AG10803 (cell line): ENCODE results near the gene ABCA2.

Experiments
- DNase-seq: peaks from one replicate; pipeline ENCODE4 v3.0.0; 2010; ENCODE audit warnings: low read depth
- H3K4me3 ChIP-seq: 2 replicates; pipeline ENCODE4 v1.5.1; 2011; ENCODE audit warnings: mild to moderate bottlenecking, low read length, control low read depth
- CTCF ChIP-seq: conservative IDR thresholded peaks from 2 replicates; pipeline ENCODE4 v1.5.1; 2011; ENCODE audit warnings: mild to moderate bottlenecking, low read length, control low read depth, inconsistent platforms

ABCA2 gene

GRCh38 chr9:136963341-136963740, 64.7 kb downstream of the ABCA2 start:
- H3K4me3 ChIP-seq = no peak overlapping the region
- no peak for DNase-seq
- TF ChIP-seq CTCF = no peak

- no peak for TF ChIP-seq CTCF
- no peak overlapping the region for H3K4me3 ChIP-seq
- no peak for DNase-seq
Observed at GRCh38 chr9:136962701-136963248, 65.3 kb downstream of the ABCA2 start.

- no peak for TF ChIP-seq CTCF
- H3K4me3 ChIP-seq = no peak overlapping the region
Observed at GRCh38 chr9:136962163-136962562, 65.9 kb downstream of the ABCA2 start.

GRCh38 chr9:136961279-136962065, 66.6 kb downstream of the ABCA2 start:
- TF ChIP-seq CTCF = no peak
- no peak for DNase-seq
- H3K4me3 ChIP-seq = no peak overlapping the region

More at GRCh38 chr9:136962163-136962562, 65.9 kb downstream of the ABCA2 start:
- DNase-seq = no peak

GRCh38 chr9:136960938-136961275, 67.1 kb downstream of the ABCA2 start:
- TF ChIP-seq CTCF = no peak
- DNase-seq = no peak
- H3K4me3 ChIP-seq = no peak overlapping the region

- no peak overlapping the region for H3K4me3 ChIP-seq
- no peak for DNase-seq
- no peak for TF ChIP-seq CTCF
Observed at GRCh38 chr9:136960212-136960937, 67.7 kb downstream of the ABCA2 start.
